Ovary (tissue), 3 donors: ENCODE data around the gene NUMA1.

Source experiments
- CTCF ChIP-seq, 3 donors: fragments of 450-650 bp in 2 of 3; fragments of 200-600 bp in 1 of 3; IDR thresholded peaks; one replicate each; pipeline versions ENCODE4 v1.5.1 to v1.8.0; 2016 to 2022; ENCODE audit warnings: antibody characterized with exemption in 3 of 3, mild to moderate bottlenecking in 1 of 3
- POLR2A ChIP-seq: fragments of 450-650 bp; IDR thresholded peaks from one replicate; pipeline ENCODE4 v1.6.1; 2017; ENCODE audit warnings: antibody characterized with exemption, mild to moderate bottlenecking, moderate library complexity
- donor health status: DM: no; HTN: no; CAD: no.

- TF ChIP-seq CTCF (IDR thresholded peaks at IDR 0.05) = no peak
- no peak for TF ChIP-seq POLR2A
Observed at GRCh38 chr11:72075109-72075508, 5.2 kb downstream of the NUMA1 start.
